T-helper 17 cell (primary cell): ENCODE measurements around the gene TFE3. TPM values are rescaled to one million over a fixed set of nuclear protein-coding genes. Genes with fewer than 3 reads are reported as not detected.

Source experiments
- ATAC-seq: fragments of 150-1000 bp; cut with Tn5 transposase; 2 replicates; pipeline ENCODE4 v1.10.0; 2021; ENCODE audit warnings: mild to moderate bottlenecking, moderate library complexity
- DNase-seq, 3 donors: peaks; one replicate each; pipeline versions ENCODE4 v3.0.0 to v3.0.0-alpha.2; 2020 to 2021
- H3K9me3 ChIP-seq: one replicate; pipeline ENCODE4 v1.7.0; 2013; ENCODE audit warnings: low read length, mild to moderate bottlenecking; ENCODE audit not compliant: control insufficient read depth, poor library complexity, severe bottlenecking
- H3K27ac Mint-ChIP-seq: one replicate; pipeline ENCODE4 v1.8.0; 2022; ENCODE audit warnings: mild to moderate bottlenecking, moderate library complexity, mixed read lengths
- H3K27me3 Mint-ChIP-seq: one replicate; pipeline ENCODE4 v1.8.0; 2022; ENCODE audit warnings: mixed read lengths
- H3K36me3 Mint-ChIP-seq: one replicate; pipeline ENCODE4 v1.8.0; 2022; ENCODE audit warnings: low read depth, mixed read lengths
- H3K4me1 Mint-ChIP-seq: one replicate; pipeline ENCODE4 v1.8.0; 2022; ENCODE audit warnings: mild to moderate bottlenecking, mixed read lengths
- H3K4me3 Mint-ChIP-seq: one replicate; pipeline ENCODE4 v1.8.0; 2022; ENCODE audit warnings: mild to moderate bottlenecking, moderate library complexity, mixed read lengths
- total RNA-seq, 4 donors: library from RNA in 2 of 4; stranded (reverse) in 2 of 4; gene quantifications; one replicate each; pipeline ENCODE4 v1.2.3 and lab custom pipeline; 2022 to 2026

Gene TFE3
- total RNA-seq, 2 donors from 2014 or later: 38.9 to 46.4 TPM

- Mint-ChIP-seq H3K4me3 (peak overlapping the region; percentile 81), H3K4me1 (peaks cover 31% of the 10 kb centered on the region), H3K27me3 (no peaks in the 10 kb centered on the region), H3K36me3 (no peaks in the 10 kb centered on the region), H3K27ac (peak overlapping the region; percentile 90)
- peak; percentile 27 to 36 (median 36) for DNase-seq
- ATAC-seq: peak; percentile 81
- no peaks in the 10 kb centered on the region for H3K9me3 ChIP-seq
Measured at GRCh38 chrX:49053223-49054072, 10.3 kb upstream of the TFE3 start.

- DNase-seq: no peak
- ATAC-seq: no peak
- Mint-ChIP-seq H3K36me3 (no peaks in the 10 kb centered on the region), H3K4me1 (peaks cover 27% of the 10 kb centered on the region), H3K27me3 (no peaks in the 10 kb centered on the region), H3K27ac (peak overlapping the region; percentile 86), H3K4me3 (peak overlapping the region; percentile 89)
- no peaks in the 10 kb centered on the region for H3K9me3 ChIP-seq
Measured at GRCh38 chrX:49043987-49044281, 777 bp upstream of the TFE3 start.

- no peak for ATAC-seq
- Mint-ChIP-seq H3K27ac (peak overlapping the region; percentile 86), H3K4me1 (peaks cover 30% of the 10 kb centered on the region), H3K4me3 (peak overlapping the region; percentile 89), H3K36me3 (peaks cover 2% of the 10 kb centered on the region), H3K27me3 (no peaks in the 10 kb centered on the region)
- DNase-seq: peak in 1 of 3 donors; percentile 11
- H3K9me3 ChIP-seq: no peaks in the 10 kb centered on the region
Measured at GRCh38 chrX:49042581-49043219, 457 bp downstream of the TFE3 start.

GRCh38 chrX:49041744-49042580 is 1.2 kb downstream of the TFE3 start:
- peak overlapping the region; percentile 86 for H3K27ac Mint-ChIP-seq
- ATAC-seq: no peak
- H3K4me1 Mint-ChIP-seq: peaks cover 30% of the 10 kb centered on the region
- DNase-seq: no peak
- peak overlapping the region; percentile 89 for H3K4me3 Mint-ChIP-seq
- no peaks in the 10 kb centered on the region for H3K27me3 Mint-ChIP-seq
- H3K9me3 ChIP-seq: no peaks in the 10 kb centered on the region
- H3K36me3 Mint-ChIP-seq: peaks cover 3% of the 10 kb centered on the region

- H3K9me3 ChIP-seq: no peaks in the 10 kb centered on the region
- Mint-ChIP-seq H3K27ac (peak overlapping the region; percentile 68), H3K36me3 (peaks cover 3% of the 10 kb centered on the region), H3K4me3 (no peak overlapping the region), H3K27me3 (no peaks in the 10 kb centered on the region), H3K4me1 (peaks cover 30% of the 10 kb centered on the region)
- no peak for ATAC-seq
- no peak for DNase-seq
Measured at GRCh38 chrX:49040376-49040955, 2.7 kb downstream of the TFE3 start.

GRCh38 chrX:49039598-49040375 is 3.4 kb downstream of the TFE3 start:
- ATAC-seq: no peak
- H3K27ac Mint-ChIP-seq: peak overlapping the region; percentile 68
- peak in 2 of 3 donors; percentile 22 to 29 for DNase-seq
- H3K36me3 Mint-ChIP-seq: peaks cover 3% of the 10 kb centered on the region
- H3K9me3 ChIP-seq: no peaks in the 10 kb centered on the region
- H3K27me3 Mint-ChIP-seq: no peaks in the 10 kb centered on the region
- peaks cover 30% of the 10 kb centered on the region for H3K4me1 Mint-ChIP-seq
- H3K4me3 Mint-ChIP-seq: no peak overlapping the region

- H3K9me3 ChIP-seq: no peaks in the 10 kb centered on the region
- no peak for ATAC-seq
- Mint-ChIP-seq H3K4me1 (peaks cover 26% of the 10 kb centered on the region), H3K36me3 (peaks cover 3% of the 10 kb centered on the region), H3K27me3 (no peaks in the 10 kb centered on the region), H3K27ac (no peak overlapping the region), H3K4me3 (peak overlapping the region; percentile 25)
- DNase-seq: no peak
Measured at GRCh38 chrX:49037883-49038475, 5.2 kb downstream of the TFE3 start.

GRCh38 chrX:49030283-49030682 is 12.9 kb downstream of the TFE3 start:
- H3K27me3 Mint-ChIP-seq: no peaks in the 10 kb centered on the region
- DNase-seq: no peak
- no peak overlapping the region for H3K27ac Mint-ChIP-seq
- peaks cover 3% of the 10 kb centered on the region for H3K36me3 Mint-ChIP-seq
- no peak overlapping the region for H3K4me3 Mint-ChIP-seq
- no peak for ATAC-seq
- H3K9me3 ChIP-seq: no peaks in the 10 kb centered on the region
- H3K4me1 Mint-ChIP-seq: peaks cover 4% of the 10 kb centered on the region

- ATAC-seq (no peak), DNase-seq (no peak)
- no peaks in the 10 kb centered on the region for H3K9me3 ChIP-seq
- H3K27me3 Mint-ChIP-seq: no peaks in the 10 kb centered on the region
- no peak overlapping the region for H3K27ac Mint-ChIP-seq
- peaks cover 3% of the 10 kb centered on the region for H3K36me3 Mint-ChIP-seq
- H3K4me1 Mint-ChIP-seq: peaks cover 4% of the 10 kb centered on the region
- H3K4me3 Mint-ChIP-seq: no peak overlapping the region
Measured at GRCh38 chrX:49029876-49030275, 13.3 kb downstream of the TFE3 start.

- Mint-ChIP-seq H3K27me3 (no peaks in the 10 kb centered on the region), H3K4me3 (no peak overlapping the region), H3K36me3 (no peaks in the 10 kb centered on the region), H3K4me1 (no peaks in the 10 kb centered on the region), H3K27ac (no peak overlapping the region)
- DNase-seq: no peak
- ATAC-seq: no peak
- no peaks in the 10 kb centered on the region for H3K9me3 ChIP-seq
Measured at GRCh38 chrX:49019599-49020249, 23.4 kb downstream of the TFE3 start.

- no peak overlapping the region for H3K4me3 Mint-ChIP-seq
- no peaks in the 10 kb centered on the region for H3K36me3 Mint-ChIP-seq
- H3K4me1 Mint-ChIP-seq: no peaks in the 10 kb centered on the region
- H3K9me3 ChIP-seq: no peaks in the 10 kb centered on the region
- DNase-seq (no peak), ATAC-seq (no peak)
- no peak overlapping the region for H3K27ac Mint-ChIP-seq
- H3K27me3 Mint-ChIP-seq: no peaks in the 10 kb centered on the region
Measured at GRCh38 chrX:49019050-49019449, 24.1 kb downstream of the TFE3 start.

- Mint-ChIP-seq H3K36me3 (peaks cover under 1% of the 10 kb centered on the region), H3K4me1 (peaks cover 12% of the 10 kb centered on the region), H3K27ac (no peak overlapping the region), H3K4me3 (peak overlapping the region; percentile 41), H3K27me3 (no peaks in the 10 kb centered on the region)
- no peaks in the 10 kb centered on the region for H3K9me3 ChIP-seq
- ATAC-seq (no peak), DNase-seq (no peak)
Measured at GRCh38 chrX:49003696-49004095, 39.5 kb downstream of the TFE3 start.
